Thyroid gland (tissue), 4 donors: ENCODE data around the gene RUSC2. TPM values are rescaled to one million over a fixed set of nuclear protein-coding genes. Genes with fewer than 3 reads are reported as not detected.
"Not testable (repeated sequence)": the region's sequence is repeated elsewhere in the genome, so short reads cannot be mapped to it uniquely, and the experiment has no call there.

Experiments
- DNase-seq, 2 donors: peaks; one replicate each; pipeline ENCODE4 v3.0.0-alpha.2; 2019
- H3K27ac ChIP-seq, 3 donors: fragments of 200-600 bp; sonication (generic); 1 replicate in 2 of 3; 2 replicates in 1 of 3; pipeline ENCODE4 v1.5.1; 2016 to 2019; ENCODE audit warnings: mild to moderate bottlenecking in 1 of 3, moderate library complexity in 1 of 3
- H3K27me3 ChIP-seq: fragments of 200-600 bp; sonication (generic); one replicate; pipeline ENCODE4 v1.5.1; 2019
- H3K36me3 ChIP-seq, 2 donors: fragments of 200-600 bp; sonication (generic); one replicate each; pipeline ENCODE4 v1.5.1; 2016 to 2019
- H3K4me1 ChIP-seq, 2 donors: fragments of 200-600 bp; sonication (generic); one replicate each; pipeline ENCODE4 v1.5.1; 2017 to 2019
- H3K4me3 ChIP-seq, 3 donors: fragments of 200-600 bp; sonication (generic); replicated peaks in 1 of 3; 1 replicate in 2 of 3; 2 replicates in 1 of 3; pipeline ENCODE4 v1.5.1; 2016; ENCODE audit warnings: mild to moderate bottlenecking in 1 of 3
- H3K9me3 ChIP-seq: fragments of 200-600 bp; sonication (generic); one replicate; pipeline ENCODE4 v1.5.1; 2017
- CTCF ChIP-seq, 6 experiments: fragments of 200-600 bp in 3 of 6; fragments of 450-650 bp in 3 of 6; sonication (generic) in 3 of 6; IDR thresholded peaks; one replicate each; pipeline ENCODE4 v1.5.1; 2016 to 2019; ENCODE audit warnings: antibody characterized with exemption in 6 of 6, mild to moderate bottlenecking in 2 of 6, inconsistent platforms in 1 of 6, moderate library complexity in 1 of 6
- POLR2A ChIP-seq, 2 donors: fragments of 450-650 bp; IDR thresholded peaks; one replicate each; pipeline ENCODE4 v1.6.1; 2017; ENCODE audit warnings: antibody characterized with exemption in 2 of 2, mild to moderate bottlenecking in 2 of 2, moderate library complexity in 1 of 2
- WGBS, 2 donors: methylation state at CpG; one replicate each; pipeline ENCODE4 v1.1.5; 2017; 5-methylcytosine and 5-hydroxymethylcytosine counted together
- intact Hi-C: fragments of 100-400 bp; cut with DNase I; formaldehyde crosslinking; loops from one replicate; pipeline ENCODE4 v1.15.1; 2023
- total RNA-seq, 4 donors: library from RNA; depleted of rRNA; stranded (reverse); fragments of >200 nt; gene quantifications; one replicate each; pipeline ENCODE4 v1.2.3, GENCODE V29; 2016

Gene RUSC2
- total RNA-seq, 4 donors from 2014 or later: 15.2 to 28.2 (median 26.4) TPM

GRCh38 chr9:35490910-35491465 lies 1.1 kb downstream of the RUSC2 start:
- H3K9me3 ChIP-seq: no peaks in the 10 kb centered on the region
- H3K36me3 ChIP-seq: no peaks in the 10 kb centered on the region
- no peak for DNase-seq
- no peaks in the 10 kb centered on the region for H3K27me3 ChIP-seq
- intact Hi-C loops: no loop called here
- TF ChIP-seq POLR2A (IDR thresholded peaks at IDR 0.05) (no peak), CTCF (IDR thresholded peaks at IDR 0.05) (no peak)
- WGBS, 2 donors: 42 to 49% methylated on average over 12 of the region's 12 CpGs
- H3K4me3 ChIP-seq: peak overlapping the region; percentile 41 to 76 (median 64)
- H3K4me1 ChIP-seq: peaks cover 8% of the 10 kb centered on the region in 2 donors
- peak overlapping the region; percentile 76 to 97 (median 97) for H3K27ac ChIP-seq

GRCh38 chr9:35493119-35493518 lies 3.2 kb downstream of the RUSC2 start:
- DNase-seq, H3K4me3 ChIP-seq, intact Hi-C loops: not testable (repeated sequence)

GRCh38 chr9:35495984-35496383 lies 6.1 kb downstream of the RUSC2 start:
- Histone ChIP-seq H3K36me3 (no peaks in the 10 kb centered on the region), H3K4me1 (peaks cover 8 to 11% of the 10 kb centered on the region in 2 donors), H3K9me3 (no peaks in the 10 kb centered on the region), H3K27ac (no peak overlapping the region), H3K4me3 (no peak overlapping the region), H3K27me3 (no peaks in the 10 kb centered on the region)
- 77 to 86% methylated on average over 10 of the region's 10 CpGs for WGBS, 2 donors
- DNase-seq: no peak
- intact Hi-C loops: no loop called here
- no peak for TF ChIP-seq POLR2A (IDR thresholded peaks at IDR 0.05)
- no peak for TF ChIP-seq CTCF (IDR thresholded peaks at IDR 0.05)

More at GRCh38 chr9:35493119-35493518, 3.2 kb downstream of the RUSC2 start:
- not testable (repeated sequence) for H3K4me1 ChIP-seq, H3K36me3 ChIP-seq, H3K27me3 ChIP-seq, H3K9me3 ChIP-seq
- WGBS, 2 donors: 85 to 91% methylated on average over 1 of the region's 1 CpG
- peak overlapping the region in 1 of 3 donors; percentile 97 for H3K27ac ChIP-seq

- H3K27ac ChIP-seq, DNase-seq, H3K4me3 ChIP-seq, intact Hi-C loops, H3K4me1 ChIP-seq, H3K27me3 ChIP-seq, H3K9me3 ChIP-seq, H3K36me3 ChIP-seq: not testable (repeated sequence)
- 95% methylated on average over 10 of the region's 10 CpGs for WGBS, 2 donors
These were observed 8.3 kb downstream of the RUSC2 start for GRCh38 chr9:35498245-35498644.

GRCh38 chr9:35499029-35499700 lies 9.3 kb downstream of the RUSC2 start:
- no peak overlapping the region for H3K4me3 ChIP-seq
- H3K27me3 ChIP-seq: no peaks in the 10 kb centered on the region
- DNase-seq: no peak
- no peaks in the 10 kb centered on the region for H3K36me3 ChIP-seq
- intact Hi-C loops: no loop called here
- peak overlapping the region in 2 of 3 donors; percentile 7 to 13 for H3K27ac ChIP-seq
- TF ChIP-seq CTCF (IDR thresholded peaks at IDR 0.05): no peak
- no peak for TF ChIP-seq POLR2A (IDR thresholded peaks at IDR 0.05)
- H3K4me1 ChIP-seq: peaks cover 0 to 5% of the 10 kb centered on the region in 2 donors
- 82 to 85% methylated on average over 2 of the region's 2 CpGs for WGBS, 2 donors
- H3K9me3 ChIP-seq: no peaks in the 10 kb centered on the region

- peaks cover 0 to 5% of the 10 kb centered on the region in 2 donors for H3K4me1 ChIP-seq
- H3K9me3 ChIP-seq: no peaks in the 10 kb centered on the region
- H3K27ac ChIP-seq: peak overlapping the region in 1 of 3 donors; percentile 7
- no peak for TF ChIP-seq CTCF (IDR thresholded peaks at IDR 0.05)
- no peak for TF ChIP-seq POLR2A (IDR thresholded peaks at IDR 0.05)
- H3K4me3 ChIP-seq: no peak overlapping the region
- no peak for DNase-seq
- H3K27me3 ChIP-seq: no peaks in the 10 kb centered on the region
- H3K36me3 ChIP-seq: no peaks in the 10 kb centered on the region
- intact Hi-C loops: no loop called here
- WGBS, 2 donors: 70 to 83% methylated on average over 2 of the region's 2 CpGs
These were observed 9.8 kb downstream of the RUSC2 start for GRCh38 chr9:35499701-35500030.
